ENCODE data around the gene APBA1. TPM values are rescaled to one million over a fixed set of nuclear protein-coding genes. Genes with fewer than 3 reads are reported as not detected.

The APBA1 gene
- total RNA-seq, 6 experiments from 2014 or later, result 17.6 to 25.6 (median 20.7) TPM

- Mint-ChIP-seq H3K4me3 (no peak overlapping the region), H3K27me3 (ENCODE audit: insufficient read depth) (peaks cover 5% of the 10 kb centered on the region; the same call in 1 of the 2 replicates), H3K9me3 (no peaks in the 10 kb centered on the region), H3K27ac (no peak overlapping the region), H3K4me1 (ENCODE audit: low read depth) (peaks cover 45% of the 10 kb centered on the region), H3K36me3 (ENCODE audit: low read depth) (0 out of 2 replicates have a peak, but pooled peaks cover 5% of the 10 kb centered on the region)
- TF ChIP-seq, protein P1, sequence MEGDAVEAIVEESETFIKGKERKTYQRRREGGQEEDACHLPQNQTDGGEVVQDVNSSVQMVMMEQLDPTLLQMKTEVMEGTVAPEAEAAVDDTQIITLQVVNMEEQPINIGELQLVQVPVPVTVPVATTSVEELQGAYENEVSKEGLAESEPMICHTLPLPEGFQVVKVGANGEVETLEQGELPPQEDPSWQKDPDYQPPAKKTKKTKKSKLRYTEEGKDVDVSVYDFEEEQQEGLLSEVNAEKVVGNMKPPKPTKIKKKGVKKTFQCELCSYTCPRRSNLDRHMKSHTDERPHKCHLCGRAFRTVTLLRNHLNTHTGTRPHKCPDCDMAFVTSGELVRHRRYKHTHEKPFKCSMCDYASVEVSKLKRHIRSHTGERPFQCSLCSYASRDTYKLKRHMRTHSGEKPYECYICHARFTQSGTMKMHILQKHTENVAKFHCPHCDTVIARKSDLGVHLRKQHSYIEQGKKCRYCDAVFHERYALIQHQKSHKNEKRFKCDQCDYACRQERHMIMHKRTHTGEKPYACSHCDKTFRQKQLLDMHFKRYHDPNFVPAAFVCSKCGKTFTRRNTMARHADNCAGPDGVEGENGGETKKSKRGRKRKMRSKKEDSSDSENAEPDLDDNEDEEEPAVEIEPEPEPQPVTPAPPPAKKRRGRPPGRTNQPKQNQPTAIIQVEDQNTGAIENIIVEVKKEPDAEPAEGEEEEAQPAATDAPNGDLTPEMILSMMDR (IDR thresholded peaks at IDR 0.05), result no peak
- DNase-seq, result no peak
These were observed 67.5 kb downstream of the APBA1 start for GRCh38 chr9:69604568-69605219.

DNA sequence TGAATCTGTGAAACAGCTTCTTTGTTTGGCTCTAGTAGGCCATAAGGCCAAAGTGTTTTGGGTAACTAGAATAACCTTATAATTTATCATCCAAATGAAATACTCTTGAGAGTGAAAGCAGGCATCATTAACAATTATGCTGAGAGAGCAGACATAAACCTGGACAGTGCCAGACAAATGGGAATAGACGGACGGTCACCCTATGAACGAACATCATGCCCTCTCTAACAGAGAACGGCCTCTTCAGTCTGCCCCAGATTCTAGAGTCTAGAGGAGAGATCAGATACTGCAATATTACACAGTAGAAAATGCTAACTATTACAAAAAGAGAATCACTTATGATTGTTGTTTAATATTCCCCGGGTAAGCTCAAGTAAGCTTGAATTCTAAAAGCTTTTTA, 68.5 kb downstream of the APBA1 start:
- 0 out of 2 replicates have a peak, but pooled peaks cover 5% of the 10 kb centered on the region for H3K36me3 Mint-ChIP-seq (ENCODE audit: low read depth)
- peaks cover 49% of the 10 kb centered on the region for H3K4me1 Mint-ChIP-seq (ENCODE audit: low read depth)
- TF ChIP-seq, protein P1 (IDR thresholded peaks at IDR 0.05), result no peak
- no peaks in the 10 kb centered on the region for H3K9me3 Mint-ChIP-seq
- peaks cover 5% of the 10 kb centered on the region; the same call in 1 of the 2 replicates for H3K27me3 Mint-ChIP-seq (ENCODE audit: insufficient read depth)
- DNase-seq, result no peak
- H3K27ac Mint-ChIP-seq, result no peak overlapping the region
- no peak overlapping the region for H3K4me3 Mint-ChIP-seq

DNA sequence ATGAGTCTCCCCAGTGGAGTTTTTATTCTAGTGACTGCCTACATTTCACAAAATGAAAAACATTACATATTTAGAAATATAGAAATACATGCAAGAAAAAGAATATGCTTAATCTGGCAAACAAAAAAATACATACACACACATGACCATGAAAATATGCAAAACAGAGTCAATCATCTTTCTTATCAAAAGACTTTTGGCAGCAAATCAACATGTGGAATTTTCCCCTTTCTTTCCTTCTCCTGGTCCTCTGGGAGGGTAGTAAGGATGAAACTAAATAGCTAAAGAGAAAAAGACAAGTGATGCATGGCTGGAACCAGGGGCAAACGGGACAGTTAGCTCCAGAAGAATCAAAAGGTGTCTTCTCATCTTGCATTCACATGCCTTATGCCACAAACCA, 69.4 kb downstream of the APBA1 start:
- no peak for DNase-seq
- TF ChIP-seq, protein P1 (IDR thresholded peaks at IDR 0.05), result no peak
- H3K27me3 Mint-ChIP-seq (ENCODE audit: insufficient read depth), result peaks cover 5% of the 10 kb centered on the region; the same call in 1 of the 2 replicates
- peaks cover 50% of the 10 kb centered on the region for H3K4me1 Mint-ChIP-seq (ENCODE audit: low read depth)
- no peaks in the 10 kb centered on the region for H3K9me3 Mint-ChIP-seq
- H3K27ac Mint-ChIP-seq, result no peak overlapping the region
- H3K36me3 Mint-ChIP-seq (ENCODE audit: low read depth), result 0 out of 2 replicates have a peak, but pooled peaks cover 5% of the 10 kb centered on the region
- no peak overlapping the region for H3K4me3 Mint-ChIP-seq

GRCh38 chr9:69601698-69602097, 70.5 kb downstream of the APBA1 start:
- TF ChIP-seq, protein P1 (IDR thresholded peaks at IDR 0.05), result no peak
- Mint-ChIP-seq H3K4me1 (ENCODE audit: low read depth) (peaks cover 50% of the 10 kb centered on the region), H3K9me3 (no peaks in the 10 kb centered on the region)

DNA sequence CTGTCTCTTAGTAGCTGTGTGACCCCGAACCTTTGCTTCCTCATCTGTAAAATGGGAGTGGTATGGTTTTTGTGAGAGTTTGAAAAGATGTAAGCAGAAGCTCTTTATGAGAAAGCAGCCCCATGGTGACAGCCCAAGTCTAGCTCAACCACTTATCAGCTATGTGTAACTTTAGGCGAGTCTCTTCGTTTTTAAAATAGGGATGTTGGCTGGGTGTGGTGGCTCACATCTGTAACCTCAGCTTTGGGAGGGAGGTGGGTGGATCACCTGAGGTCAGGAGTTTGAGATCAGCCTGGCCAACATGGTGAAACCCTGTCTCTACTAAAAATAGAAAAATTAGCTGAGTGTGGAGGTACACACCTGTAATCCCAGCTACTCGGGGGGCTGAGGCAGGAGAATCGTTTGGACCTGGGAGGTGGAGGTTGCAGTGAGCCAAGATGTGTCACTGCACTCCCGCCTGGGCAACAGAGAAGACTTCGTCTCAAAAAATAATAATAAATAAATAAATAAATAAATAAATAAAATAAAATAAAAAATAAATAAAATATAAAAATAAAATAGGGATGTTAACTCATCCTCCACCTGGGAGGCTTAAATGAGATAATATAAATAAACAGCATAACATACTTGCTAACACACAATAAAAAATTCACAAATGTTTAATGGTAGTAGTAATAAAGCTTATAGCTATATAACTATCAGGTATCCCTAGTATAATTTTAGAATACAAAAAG, 71.7 kb downstream of the APBA1 start:
- no peak for DNase-seq
- Mint-ChIP-seq H3K9me3 (no peaks in the 10 kb centered on the region), H3K36me3 (ENCODE audit: low read depth) (no peaks in the 10 kb centered on the region), H3K4me3 (no peak overlapping the region), H3K4me1 (ENCODE audit: low read depth) (peaks cover 47% of the 10 kb centered on the region), H3K27me3 (ENCODE audit: insufficient read depth) (peaks cover 5% of the 10 kb centered on the region), H3K27ac (no peak overlapping the region)
- TF ChIP-seq, protein P1 (IDR thresholded peaks at IDR 0.05), result no peak

More at GRCh38 chr9:69601698-69602097, 70.5 kb downstream of the APBA1 start:
- no peak for DNase-seq
- H3K27me3 Mint-ChIP-seq (ENCODE audit: insufficient read depth), result 0 out of 2 replicates have a peak, but pooled peaks cover 3% of the 10 kb centered on the region
- no peaks in the 10 kb centered on the region for H3K36me3 Mint-ChIP-seq (ENCODE audit: low read depth)
- H3K4me3 Mint-ChIP-seq, result no peak overlapping the region
- H3K27ac Mint-ChIP-seq, result no peak overlapping the region; the same call in 1 of the 2 replicates

All from HFFc6 (cell line).